HepG2 (cell line): ENCODE results near the gene NOXA1. TPM values are rescaled to one million over a fixed set of nuclear protein-coding genes. Genes with fewer than 3 reads are reported as not detected.

Experiments used
- ATAC-seq: fragments of 200-7000 bp; cut with Tn5 transposase; 3 replicates; pipeline ENCODE4 v1.9.1; 2020; ENCODE audit warnings: mild to moderate bottlenecking, moderate library complexity
- BruUV-seq: library from RNA; stranded (reverse); fragments of 400-500 nt; replicated peaks from 2 replicates; lab custom pipeline; 2021; lab: Mats Ljungman, UMichigan
- CTCF ChIA-PET: fragments of 300-600 bp; formaldehyde crosslinking; extraction: SDS; loops from one replicate; lab custom pipeline; 2021; ENCODE audit warnings: low total read pairs, inconsistent platforms, low intra/inter-chr PET ratio; lab: Yijun Ruan, JAX
- POLR2A ChIA-PET: fragments of 350-600 bp; sonication (Branson Sonifier 250); formaldehyde crosslinking; loops from one replicate; lab custom pipeline; 2020; ENCODE audit warnings: antibody characterized with exemption, inconsistent platforms; lab: Yijun Ruan, JAX
- DNase-seq: peaks from one replicate; pipeline ENCODE4 v3.0.0-alpha.2; 2015; ENCODE audit warnings: low spot score
- FAIRE-seq: peaks from 3 replicates; lab custom pipeline; 2011; peaks lifted over from hg19 to GRCh38; lab: Jason Lieb, UNC
- H2AFZ ChIP-seq: one replicate; pipeline ENCODE4 v1.6.1; 2011; ENCODE audit warnings: low read length, inconsistent platforms
- H3K27ac ChIP-seq: fragments of 300-600 bp; 3 replicates; pipeline ENCODE4 v1.8.0; 2011; ENCODE audit warnings: mixed run types, mild to moderate bottlenecking, mixed read lengths, low read length, inconsistent platforms; ENCODE audit not compliant: insufficient read depth; ENCODE audit errors: extremely low read length
- H3K27me3 ChIP-seq, 2 experiments: fragments of 200-600 bp in 1 of 2; 2 replicates in 1 of 2; 3 replicates in 1 of 2; pipeline versions ENCODE4 v1.6.0 to v1.8.0; 2011; ENCODE audit warnings: low read length in 2 of 2, mild to moderate bottlenecking in 2 of 2, moderate library complexity in 2 of 2, inconsistent platforms in 1 of 2; ENCODE audit not compliant: insufficient read depth in 2 of 2, control insufficient read depth in 1 of 2
- H3K36me3 ChIP-seq, 2 experiments: fragments of 200-600 bp in 1 of 2; replicated peaks in 1 of 2; 2 replicates in 1 of 2; 3 replicates in 1 of 2; pipeline versions ENCODE4 v1.5.1 to v1.8.0; 2011; ENCODE audit warnings: low read length in 2 of 2, inconsistent platforms in 1 of 2; ENCODE audit not compliant: insufficient read depth in 2 of 2, control insufficient read depth in 1 of 2
- H3K4me1 ChIP-seq: 2 replicates; pipeline ENCODE4 v1.5.1; 2012; ENCODE audit warnings: low read length, inconsistent platforms; ENCODE audit not compliant: insufficient read depth
- H3K4me2 ChIP-seq: 2 replicates; pipeline ENCODE4 v1.6.0; 2011; ENCODE audit warnings: low read depth, low read length, inconsistent platforms
- H3K4me3 ChIP-seq, 3 experiments: fragments of 200-600 bp in 1 of 3; sonication (generic), shearing (Covaris generic) in 1 of 3; replicated peaks in 1 of 3; 2 replicates each; pipeline ENCODE4 v1.5.1; 2011 to 2016; ENCODE audit warnings: low read length in 3 of 3, inconsistent platforms in 2 of 3, low read depth in 2 of 3, mild to moderate bottlenecking in 2 of 3, control low read depth in 1 of 3, mixed read lengths in 1 of 3; ENCODE audit not compliant: insufficient read depth in 1 of 3
- H3K79me2 ChIP-seq: one replicate; pipeline ENCODE4 v1.6.1; 2011; ENCODE audit warnings: low read length, inconsistent platforms; ENCODE audit not compliant: insufficient read depth
- H3K9ac ChIP-seq: 2 replicates; pipeline ENCODE4 v1.6.0; 2011; ENCODE audit warnings: mild to moderate bottlenecking, low read depth, low read length, inconsistent platforms; ENCODE audit not compliant: insufficient read depth
- H3K9me3 ChIP-seq: 2 replicates; pipeline ENCODE4 v1.5.1; 2012; ENCODE audit warnings: mild to moderate bottlenecking, low read length
- H4K20me1 ChIP-seq: 2 replicates; pipeline ENCODE4 v1.6.0; 2011; ENCODE audit warnings: inconsistent platforms, mild to moderate bottlenecking, low read length, moderate library complexity; ENCODE audit not compliant: insufficient read depth
- ARID3A ChIP-seq: IDR thresholded peaks from 2 replicates; pipeline ENCODE4 v1.6.1; 2012; ENCODE audit warnings: low read depth, low read length, improper control_type of control experiment
- ATF5 ChIP-seq: sonication (generic); formaldehyde crosslinking; IDR thresholded peaks from 2 replicates; pipeline ENCODE4 v1.4.0; 2020; ENCODE audit warnings: mild to moderate bottlenecking, low read depth, missing genetic modification reagents
- ETV6 ChIP-seq: sonication (generic); formaldehyde crosslinking; conservative IDR thresholded peaks from 2 replicates; pipeline ENCODE4 v1.4.0; 2020; ENCODE audit warnings: missing genetic modification reagents
- HNRNPLL ChIP-seq: fragments of 200-400 bp; formaldehyde crosslinking; IDR thresholded peaks from 2 replicates; pipeline ENCODE4 v1.6.1; 2017; ENCODE audit warnings: mild to moderate bottlenecking, low read depth, low read length; ENCODE audit not compliant: poor library complexity, severe bottlenecking
- JDP2 ChIP-seq: sonication (generic); formaldehyde crosslinking; IDR thresholded peaks from 2 replicates; pipeline ENCODE4 v1.8.1; 2022; ENCODE audit warnings: missing genetic modification reagents, borderline replicate concordance
- NRL ChIP-seq: sonication (generic); formaldehyde crosslinking; IDR thresholded peaks from 2 replicates; pipeline ENCODE4 v1.5.0; 2020; ENCODE audit warnings: missing genetic modification reagents, mild to moderate bottlenecking, moderate library complexity, borderline replicate concordance
- RBFOX2 ChIP-seq: fragments of 200-400 bp; formaldehyde crosslinking; IDR thresholded peaks from 2 replicates; pipeline ENCODE4 v1.6.1; 2017; ENCODE audit warnings: low read depth, mild to moderate bottlenecking, low read length
- SNAPC5 ChIP-seq: sonication (generic); formaldehyde crosslinking; IDR thresholded peaks from 2 replicates; pipeline ENCODE4 v1.8.1; 2023; ENCODE audit warnings: mild to moderate bottlenecking, missing genetic modification reagents, borderline replicate concordance
- ZNF101 ChIP-seq: sonication (generic); formaldehyde crosslinking; IDR thresholded peaks from 2 replicates; pipeline ENCODE4 v1.4.0; 2020; ENCODE audit warnings: mild to moderate bottlenecking, low read depth, missing genetic modification reagents, borderline replicate concordance
- ZNF225 ChIP-seq: sonication (generic); formaldehyde crosslinking; IDR thresholded peaks from 2 replicates; pipeline ENCODE4 v1.4.0; 2020; ENCODE audit warnings: mild to moderate bottlenecking, missing genetic modification reagents
- ZNF282 ChIP-seq: fragments of 450-650 bp; IDR thresholded peaks from 2 replicates; pipeline ENCODE4 v1.6.1; 2018; ENCODE audit not compliant: partially characterized antibody
- WGBS: methylation state at CpG from one replicate; pipeline ENCODE4 v1.1.6; 2017; ENCODE audit warnings: low lambda C conversion rate; 5-methylcytosine and 5-hydroxymethylcytosine counted together
- in situ Hi-C: cut with HindIII; loops from 2 replicates; pipeline ENCODE4 v1.10.0; 2017; ENCODE audit warnings: low pct_unique_long_range_greater_than_20kb; ENCODE audit not compliant: extremely low pct_ligation_motif_present
- intact Hi-C: fragments of 100-400 bp; cut with micrococcal nuclease; formaldehyde crosslinking; loops from one replicate; pipeline ENCODE4 v1.10.0; 2022; ENCODE audit not compliant: unreplicated experiment
- polyA plus RNA-seq, 8 experiments: library from polyadenylated mRNA; depleted of rRNA in 3 of 8; stranded (reverse) in 7 of 8; unstranded in 1 of 8; fragments of >200 nt; fragmentation: Illumina TruSeq in 4 of 8; extraction: Trizol in 4 of 8; gene quantifications; 2 replicates each; pipeline versions ENCODE4 v1.2.1 to v1.2.3, GENCODE V29; 2011 to 2016; ENCODE audit warnings: low read depth in 4 of 8, missing spikeins in 1 of 8, mixed read lengths in 1 of 8; ENCODE audit not compliant: insufficient read depth in 1 of 8
- total RNA-seq, 5 experiments: library from RNA; depleted of rRNA; stranded (reverse); fragments of >200 nt; fragmentation: Illumina TruSeq; extraction: Trizol; gene quantifications; 2 replicates each; pipeline ENCODE4 v1.2.3, GENCODE V29; 2016; ENCODE audit warnings: low read depth in 1 of 5

The NOXA1 gene
- total and polyA plus RNA-seq, 2 of the 13 experiments (the other 11 are each of a cell fraction or from before 2014, with no cell fraction given) = 0.78 to 1.2 TPM

- FAIRE-seq (no peak), DNase-seq (no peak), ATAC-seq (no peak)
- Histone ChIP-seq H3K4me2 (no peak overlapping the region), H3K27ac (no peak overlapping the region), H3K4me1 (peaks cover 10% of the 10 kb centered on the region), H3K4me3 (no peak overlapping the region), H3K9ac (no peak overlapping the region), H2AFZ (no peak overlapping the region), H3K79me2 (peaks cover 8% of the 10 kb centered on the region), H3K27me3 (no peaks in the 10 kb centered on the region), H3K9me3 (no peaks in the 10 kb centered on the region), H4K20me1 (no peaks in the 10 kb centered on the region), H3K36me3 (no peaks in the 10 kb centered on the region)
- ChIA-PET POLR2A (no interaction called here), CTCF (no interaction called here)
- in situ Hi-C loops = no loop called here
- intact Hi-C loops = no loop called here
- 94% methylated on average over 33 of the region's 45 CpGs for WGBS
- peak; percentile 20 for TF ChIP-seq HNRNPLL
- TF ChIP-seq ARID3A = no peak
- TF ChIP-seq NRL = no peak
- no peak for TF ChIP-seq ZNF282
- 0 out of 2 replicates have a peak, but pooled peaks have one; percentile 14 for TF ChIP-seq RBFOX2
- no peak for TF ChIP-seq ZNF101
- TF ChIP-seq ATF5 (CRISPR knock-in tag) = no peak
- no peak for TF ChIP-seq ZNF225 (CRISPR knock-in tag)
- TF ChIP-seq ETV6 (CRISPR knock-in tag) = no peak
- TF ChIP-seq SNAPC5 (CRISPR knock-in tag) = no peak
- TF ChIP-seq JDP2 (CRISPR knock-in tag) = no peak
- no TSS peak for BruUV-seq
These were observed 6.5 kb upstream of the NOXA1 start for GRCh38 chr9:137416563-137417151.
